Measurements from ENCODE around the gene NPBWR2.

- TF ChIP-seq POLR2A (IDR thresholded peaks at IDR 0.05) (no peak), CTCF (IDR thresholded peaks at IDR 0.05) (no peak), EP300 (IDR thresholded peaks at IDR 0.05) (no peak)
Measured at GRCh38 chr20:64131406-64131805, 24.0 kb upstream of the NPBWR2 start.
